ENCODE measurements around the gene NT5C2.
A peak's percentile ranks its signal among the peaks of the same experiment; 100 is the strongest.

DNA sequence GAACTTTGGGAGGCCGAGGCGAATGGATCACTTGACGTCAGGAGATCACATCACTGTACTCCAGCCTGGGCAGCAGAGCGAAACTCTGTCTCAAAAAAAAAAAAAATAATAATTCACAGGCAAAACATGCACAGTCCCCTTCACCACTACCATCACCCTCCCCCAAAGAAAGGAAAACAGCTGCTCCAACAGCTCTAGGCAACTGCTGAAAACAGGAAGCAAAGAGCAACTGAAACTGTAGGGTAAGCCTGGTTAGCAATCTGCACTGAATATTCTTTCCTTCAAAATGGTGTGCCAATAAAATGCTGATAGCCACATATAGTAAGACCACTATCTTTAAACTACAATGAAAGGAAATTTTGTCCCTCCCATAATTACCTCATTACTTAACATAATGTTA is 11.8 kb downstream of the NT5C2 start:
- TF ChIP-seq POLR2A (IDR thresholded peaks at IDR 0.05): no peak
- TF ChIP-seq, protein P1, sequence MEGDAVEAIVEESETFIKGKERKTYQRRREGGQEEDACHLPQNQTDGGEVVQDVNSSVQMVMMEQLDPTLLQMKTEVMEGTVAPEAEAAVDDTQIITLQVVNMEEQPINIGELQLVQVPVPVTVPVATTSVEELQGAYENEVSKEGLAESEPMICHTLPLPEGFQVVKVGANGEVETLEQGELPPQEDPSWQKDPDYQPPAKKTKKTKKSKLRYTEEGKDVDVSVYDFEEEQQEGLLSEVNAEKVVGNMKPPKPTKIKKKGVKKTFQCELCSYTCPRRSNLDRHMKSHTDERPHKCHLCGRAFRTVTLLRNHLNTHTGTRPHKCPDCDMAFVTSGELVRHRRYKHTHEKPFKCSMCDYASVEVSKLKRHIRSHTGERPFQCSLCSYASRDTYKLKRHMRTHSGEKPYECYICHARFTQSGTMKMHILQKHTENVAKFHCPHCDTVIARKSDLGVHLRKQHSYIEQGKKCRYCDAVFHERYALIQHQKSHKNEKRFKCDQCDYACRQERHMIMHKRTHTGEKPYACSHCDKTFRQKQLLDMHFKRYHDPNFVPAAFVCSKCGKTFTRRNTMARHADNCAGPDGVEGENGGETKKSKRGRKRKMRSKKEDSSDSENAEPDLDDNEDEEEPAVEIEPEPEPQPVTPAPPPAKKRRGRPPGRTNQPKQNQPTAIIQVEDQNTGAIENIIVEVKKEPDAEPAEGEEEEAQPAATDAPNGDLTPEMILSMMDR (IDR thresholded peaks at IDR 0.05 in 8 of 11, conservative IDR thresholded peaks at IDR 0.05 in 3 of 11): no peak
- peak in 1 of 3 donors; percentile 30 for TF ChIP-seq POLR2AphosphoS5 (IDR thresholded peaks at IDR 0.05)
